SK-N-SH treated with all-trans-retinoic acid at 6 μM for 48 hours (cell line): ENCODE data around the gene ANAPC15.

Source experiments
- ATAC-seq: fragments of 200-7000 bp; cut with Tn5 transposase; 3 replicates; pipeline ENCODE4 v1.9.1; 2020; ENCODE audit warnings: mild to moderate bottlenecking, moderate library complexity
- ARNTL ChIP-seq: fragments of 450-650 bp; formaldehyde crosslinking; IDR thresholded peaks from 2 replicates; pipeline ENCODE4 v1.5.0; 2020; ENCODE audit warnings: low read depth, mild to moderate bottlenecking, moderate library complexity, borderline replicate concordance
- BACH2 ChIP-seq: fragments of 250-450 bp; sonication (Bioruptor Pico); IDR thresholded peaks from 2 replicates; pipeline ENCODE4 v1.9.0; 2021; ENCODE audit warnings: mild to moderate bottlenecking, borderline replicate concordance
- CSDC2 ChIP-seq: fragments of 250-450 bp; sonication (Bioruptor Pico); IDR thresholded peaks from 2 replicates; pipeline ENCODE4 v1.5.0; 2020; ENCODE audit warnings: mild to moderate bottlenecking, moderate library complexity
- CSRNP3 ChIP-seq: fragments of 250-450 bp; sonication (Bioruptor Pico); IDR thresholded peaks from 2 replicates; pipeline ENCODE4 v1.5.1; 2021; ENCODE audit warnings: mild to moderate bottlenecking, moderate library complexity
- GLIS3 ChIP-seq: fragments of 250-450 bp; sonication (Bioruptor Pico); IDR thresholded peaks from 2 replicates; pipeline ENCODE4 v1.5.0; 2020; ENCODE audit warnings: mild to moderate bottlenecking, moderate library complexity
- ISL1 ChIP-seq: fragments of 250-450 bp; sonication (Bioruptor Pico); IDR thresholded peaks from 2 replicates; pipeline ENCODE4 v2.1.2; 2022; ENCODE audit warnings: mild to moderate bottlenecking, moderate library complexity
- OSR1 ChIP-seq: fragments of 250-450 bp; sonication (Bioruptor Pico); IDR thresholded peaks from 2 replicates; pipeline ENCODE4 v1.8.0; 2022; ENCODE audit warnings: moderate library complexity, mild to moderate bottlenecking, inconsistent platforms
- POU6F1 ChIP-seq: fragments of 250-450 bp; sonication (Bioruptor Pico); IDR thresholded peaks from 2 replicates; pipeline ENCODE4 v1.8.0; 2021; ENCODE audit warnings: low read depth, mild to moderate bottlenecking, moderate library complexity, borderline replicate concordance
- PPARA ChIP-seq: fragments of 250-450 bp; sonication (Bioruptor Pico); IDR thresholded peaks from 2 replicates; pipeline ENCODE4 v1.5.0; 2020; ENCODE audit warnings: mild to moderate bottlenecking, borderline replicate concordance
- RARB ChIP-seq: fragments of 250-450 bp; sonication (Bioruptor Pico); IDR thresholded peaks from 2 replicates; pipeline ENCODE4 v1.8.0; 2021; ENCODE audit warnings: mild to moderate bottlenecking, moderate library complexity
- SNAI2 ChIP-seq: fragments of 250-450 bp; sonication (Bioruptor Pico); IDR thresholded peaks from 2 replicates; pipeline ENCODE4 v1.5.0; 2020; ENCODE audit warnings: mild to moderate bottlenecking, moderate library complexity
- TCF4 ChIP-seq: fragments of 250-450 bp; sonication (Bioruptor Pico); IDR thresholded peaks from 2 replicates; pipeline ENCODE4 v1.8.0; 2021; ENCODE audit warnings: mild to moderate bottlenecking, moderate library complexity, borderline replicate concordance
- TOX ChIP-seq: fragments of 250-450 bp; sonication (Bioruptor Pico); IDR thresholded peaks from 2 replicates; pipeline ENCODE4 v1.8.0; 2021; ENCODE audit warnings: mild to moderate bottlenecking, moderate library complexity, borderline replicate concordance
- TSHZ2 ChIP-seq: fragments of 250-450 bp; sonication (Bioruptor Pico); IDR thresholded peaks from 2 replicates; pipeline ENCODE4 v1.5.0; 2020; ENCODE audit warnings: mild to moderate bottlenecking, moderate library complexity
- ZC3H10 ChIP-seq: fragments of 250-450 bp; sonication (Bioruptor Pico); IDR thresholded peaks from 2 replicates; pipeline ENCODE4 v1.5.1; 2021; ENCODE audit warnings: mild to moderate bottlenecking, moderate library complexity
- ZFP3 ChIP-seq: fragments of 250-450 bp; sonication (Bioruptor Pico); IDR thresholded peaks from 2 replicates; pipeline ENCODE4 v1.5.0; 2020; ENCODE audit warnings: mild to moderate bottlenecking, moderate library complexity
- ZFP30 ChIP-seq: fragments of 450-650 bp; formaldehyde crosslinking; IDR thresholded peaks from 2 replicates; pipeline ENCODE4 v1.5.0; 2022; ENCODE audit warnings: mild to moderate bottlenecking, moderate library complexity
- ZNF565 ChIP-seq: fragments of 450-650 bp; formaldehyde crosslinking; conservative IDR thresholded peaks from 2 replicates; pipeline ENCODE4 v1.5.0; 2020; ENCODE audit warnings: low read depth, mild to moderate bottlenecking, moderate library complexity
- ZNF70 ChIP-seq: fragments of 450-650 bp; formaldehyde crosslinking; IDR thresholded peaks from 2 replicates; pipeline ENCODE4 v1.5.0; 2020; ENCODE audit warnings: mild to moderate bottlenecking, moderate library complexity
- ZNF8 ChIP-seq: fragments of 450-650 bp; formaldehyde crosslinking; IDR thresholded peaks from 2 replicates; pipeline ENCODE4 v1.5.0; 2020; ENCODE audit warnings: mild to moderate bottlenecking, moderate library complexity
- TF ChIP-seq, protein P1 (sequence below): fragments of 250-450 bp; sonication (Bioruptor Pico); IDR thresholded peaks from 2 replicates; pipeline ENCODE4 v1.8.0; 2020; ENCODE audit warnings: mild to moderate bottlenecking, moderate library complexity, borderline replicate concordance
- TF ChIP-seq, protein P2 (sequence below): fragments of 250-450 bp; sonication (Bioruptor Pico); IDR thresholded peaks from 2 replicates; pipeline ENCODE4 v1.5.1; 2020; ENCODE audit warnings: low read depth, mild to moderate bottlenecking, moderate library complexity

The ANAPC15 gene

GRCh38 chr11:72100009-72100408, 12.5 kb downstream of the ANAPC15 start:
- ATAC-seq, result no peak
- TF ChIP-seq BACH2 (CRISPR knock-in tag), result no peak
- TF ChIP-seq TSHZ2 (CRISPR knock-in tag), result no peak
- no peak for TF ChIP-seq ARNTL (CRISPR knock-in tag)
- no peak for TF ChIP-seq ZNF70
- TF ChIP-seq CSDC2 (CRISPR knock-in tag), result no peak
- no peak for TF ChIP-seq ISL1 (CRISPR knock-in tag)
- TF ChIP-seq POU6F1 (CRISPR knock-in tag), result no peak
- TF ChIP-seq ZNF8 (CRISPR knock-in tag), result no peak
- no peak for TF ChIP-seq ZFP3 (CRISPR knock-in tag)
- TF ChIP-seq RARB (CRISPR knock-in tag), result no peak
- no peak for TF ChIP-seq OSR1 (CRISPR knock-in tag)
- no peak for TF ChIP-seq TCF4 (CRISPR knock-in tag)
- no peak for TF ChIP-seq SNAI2 (CRISPR knock-in tag)
- no peak for TF ChIP-seq CSRNP3 (CRISPR knock-in tag)
- TF ChIP-seq, protein P1, sequence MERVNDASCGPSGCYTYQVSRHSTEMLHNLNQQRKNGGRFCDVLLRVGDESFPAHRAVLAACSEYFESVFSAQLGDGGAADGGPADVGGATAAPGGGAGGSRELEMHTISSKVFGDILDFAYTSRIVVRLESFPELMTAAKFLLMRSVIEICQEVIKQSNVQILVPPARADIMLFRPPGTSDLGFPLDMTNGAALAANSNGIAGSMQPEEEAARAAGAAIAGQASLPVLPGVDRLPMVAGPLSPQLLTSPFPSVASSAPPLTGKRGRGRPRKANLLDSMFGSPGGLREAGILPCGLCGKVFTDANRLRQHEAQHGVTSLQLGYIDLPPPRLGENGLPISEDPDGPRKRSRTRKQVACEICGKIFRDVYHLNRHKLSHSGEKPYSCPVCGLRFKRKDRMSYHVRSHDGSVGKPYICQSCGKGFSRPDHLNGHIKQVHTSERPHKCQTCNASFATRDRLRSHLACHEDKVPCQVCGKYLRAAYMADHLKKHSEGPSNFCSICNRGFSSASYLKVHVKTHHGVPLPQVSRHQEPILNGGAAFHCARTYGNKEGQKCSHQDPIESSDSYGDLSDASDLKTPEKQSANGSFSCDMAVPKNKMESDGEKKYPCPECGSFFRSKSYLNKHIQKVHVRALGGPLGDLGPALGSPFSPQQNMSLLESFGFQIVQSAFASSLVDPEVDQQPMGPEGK (CRISPR knock-in tag), result no peak
- TF ChIP-seq TOX, result no peak
- TF ChIP-seq ZNF565 (CRISPR knock-in tag), result no peak
- no peak for TF ChIP-seq GLIS3 (CRISPR knock-in tag)
- TF ChIP-seq, protein P2, sequence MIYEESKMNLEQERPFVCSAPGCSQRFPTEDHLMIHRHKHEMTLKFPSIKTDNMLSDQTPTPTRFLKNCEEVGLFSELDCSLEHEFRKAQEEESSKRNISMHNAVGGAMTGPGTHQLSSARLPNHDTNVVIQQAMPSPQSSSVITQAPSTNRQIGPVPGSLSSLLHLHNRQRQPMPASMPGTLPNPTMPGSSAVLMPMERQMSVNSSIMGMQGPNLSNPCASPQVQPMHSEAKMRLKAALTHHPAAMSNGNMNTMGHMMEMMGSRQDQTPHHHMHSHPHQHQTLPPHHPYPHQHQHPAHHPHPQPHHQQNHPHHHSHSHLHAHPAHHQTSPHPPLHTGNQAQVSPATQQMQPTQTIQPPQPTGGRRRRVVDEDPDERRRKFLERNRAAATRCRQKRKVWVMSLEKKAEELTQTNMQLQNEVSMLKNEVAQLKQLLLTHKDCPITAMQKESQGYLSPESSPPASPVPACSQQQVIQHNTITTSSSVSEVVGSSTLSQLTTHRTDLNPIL (CRISPR knock-in tag), result no peak
- TF ChIP-seq, all 23 proteins: peak for 0

DNA sequence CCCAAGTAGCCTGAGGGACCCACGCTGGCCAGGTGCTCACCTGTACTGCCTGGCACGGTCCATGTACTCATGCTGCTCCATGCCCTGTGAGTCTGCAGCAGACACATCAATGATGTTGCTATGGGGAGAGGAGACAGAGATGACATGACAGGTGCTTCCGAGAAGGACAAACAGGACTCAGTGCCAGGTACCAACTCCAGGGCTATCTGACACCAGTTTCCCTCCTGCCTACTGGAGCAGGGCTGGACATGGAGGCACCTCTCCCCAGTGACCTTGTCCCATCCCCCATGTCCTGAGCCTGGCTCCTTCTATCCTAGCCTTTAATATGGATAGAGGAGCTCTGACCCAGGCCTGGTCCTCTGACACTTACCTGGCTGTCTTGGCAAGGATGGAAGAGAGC, 13.8 kb downstream of the ANAPC15 start:
- ATAC-seq, result no peak
- TF ChIP-seq ARNTL (CRISPR knock-in tag), result no peak
- no peak for TF ChIP-seq ZNF565 (CRISPR knock-in tag)
- TF ChIP-seq GLIS3 (CRISPR knock-in tag), result no peak
- no peak for TF ChIP-seq RARB (CRISPR knock-in tag)
- TF ChIP-seq ZNF70, result no peak
- TF ChIP-seq, protein P1 (CRISPR knock-in tag), result no peak
- TF ChIP-seq ZFP3 (CRISPR knock-in tag), result no peak
- TF ChIP-seq TCF4 (CRISPR knock-in tag), result no peak
- TF ChIP-seq ZFP30, result no peak
- TF ChIP-seq SNAI2 (CRISPR knock-in tag), result no peak
- TF ChIP-seq CSRNP3 (CRISPR knock-in tag), result no peak
- TF ChIP-seq ZNF8 (CRISPR knock-in tag), result no peak
- TF ChIP-seq CSDC2 (CRISPR knock-in tag), result no peak
- TF ChIP-seq BACH2 (CRISPR knock-in tag), result no peak
- no peak for TF ChIP-seq POU6F1 (CRISPR knock-in tag)
- TF ChIP-seq OSR1 (CRISPR knock-in tag), result no peak
- TF ChIP-seq TOX, result no peak
- no peak for TF ChIP-seq ZC3H10
- TF ChIP-seq, protein P2 (CRISPR knock-in tag), result no peak
- TF ChIP-seq PPARA (CRISPR knock-in tag), result no peak
